Measurements from ENCODE around the gene RSPO3. TPM values are rescaled to one million over a fixed set of nuclear protein-coding genes. Genes with fewer than 3 reads are reported as not detected.
"Not testable (repeated sequence)": the region's sequence is repeated elsewhere in the genome, so short reads cannot be mapped to it uniquely, and the experiment has no call there.

Gene RSPO3
- total and polyA plus RNA-seq, 11 donors: 0.15 to 2.1 (median 0.37) TPM; not detected in 1

DNA sequence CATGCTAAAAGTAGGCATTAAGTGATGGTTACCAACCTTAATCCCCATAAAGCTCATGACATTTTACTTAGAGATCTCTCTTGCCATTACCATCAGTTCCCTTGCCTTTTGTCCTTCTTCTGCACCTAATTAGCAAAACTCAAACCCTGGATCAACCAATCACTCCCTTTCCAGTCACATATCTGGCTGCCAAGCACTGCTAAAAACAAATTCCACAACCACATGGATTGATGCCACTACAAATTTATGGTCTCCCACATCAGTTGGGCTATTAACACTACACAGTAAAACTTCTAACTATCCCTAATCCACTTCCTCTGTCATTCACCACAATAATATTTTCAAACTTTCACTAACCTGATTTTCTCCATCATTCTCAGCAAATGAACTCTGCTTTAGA lies 93.9 kb downstream of the RSPO3 start:
- Histone ChIP-seq H3K4me1 (peaks cover 0 to 4% (median 0%) of the 10 kb centered on the region in 12 donors), H3K4me3 (no peak overlapping the region), H3K27me3 (no peaks in the 10 kb centered on the region), H3K27ac (no peak overlapping the region), H3K36me3 (no peaks in the 10 kb centered on the region), H3K9me3 (no peaks in the 10 kb centered on the region)
- no peak for DNase-seq
- intact Hi-C loops (cut with DNase I): no loop called here
- TF ChIP-seq POLR2A (IDR thresholded peaks at IDR 0.05): no peak
- TF ChIP-seq, protein P1, sequence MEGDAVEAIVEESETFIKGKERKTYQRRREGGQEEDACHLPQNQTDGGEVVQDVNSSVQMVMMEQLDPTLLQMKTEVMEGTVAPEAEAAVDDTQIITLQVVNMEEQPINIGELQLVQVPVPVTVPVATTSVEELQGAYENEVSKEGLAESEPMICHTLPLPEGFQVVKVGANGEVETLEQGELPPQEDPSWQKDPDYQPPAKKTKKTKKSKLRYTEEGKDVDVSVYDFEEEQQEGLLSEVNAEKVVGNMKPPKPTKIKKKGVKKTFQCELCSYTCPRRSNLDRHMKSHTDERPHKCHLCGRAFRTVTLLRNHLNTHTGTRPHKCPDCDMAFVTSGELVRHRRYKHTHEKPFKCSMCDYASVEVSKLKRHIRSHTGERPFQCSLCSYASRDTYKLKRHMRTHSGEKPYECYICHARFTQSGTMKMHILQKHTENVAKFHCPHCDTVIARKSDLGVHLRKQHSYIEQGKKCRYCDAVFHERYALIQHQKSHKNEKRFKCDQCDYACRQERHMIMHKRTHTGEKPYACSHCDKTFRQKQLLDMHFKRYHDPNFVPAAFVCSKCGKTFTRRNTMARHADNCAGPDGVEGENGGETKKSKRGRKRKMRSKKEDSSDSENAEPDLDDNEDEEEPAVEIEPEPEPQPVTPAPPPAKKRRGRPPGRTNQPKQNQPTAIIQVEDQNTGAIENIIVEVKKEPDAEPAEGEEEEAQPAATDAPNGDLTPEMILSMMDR (IDR thresholded peaks at IDR 0.05): no peak
- no peak for ATAC-seq

DNA sequence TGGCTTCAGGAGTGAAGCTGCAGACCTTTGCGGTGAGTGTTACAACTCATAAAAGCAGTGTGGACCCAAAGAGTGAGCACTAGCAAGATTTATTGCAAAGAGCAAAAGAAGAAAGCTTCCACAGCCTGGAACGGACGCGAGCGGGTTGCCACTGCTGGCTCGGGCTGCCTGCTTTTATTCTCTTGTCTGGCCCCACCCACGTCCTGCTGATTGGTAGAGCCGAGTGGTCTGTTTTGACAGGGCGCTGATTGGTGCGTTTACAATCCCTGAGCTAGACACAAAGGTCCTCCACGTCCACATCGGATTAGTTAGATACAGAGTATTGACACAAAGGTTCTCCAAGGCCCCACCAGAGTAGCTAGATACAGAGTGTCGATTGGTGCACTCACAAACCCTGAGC lies 95.6 kb downstream of the RSPO3 start:
- H3K36me3 ChIP-seq; ATAC-seq; intact Hi-C loops (cut with DNase I); H3K4me3 ChIP-seq; H3K27me3 ChIP-seq; H3K27ac ChIP-seq; H3K4me1 ChIP-seq; H3K9me3 ChIP-seq; DNase-seq: not testable (repeated sequence)
- 93 to 95% (median 93%) methylated on average over 8 to 13 of the region's 13 CpGs for WGBS, 4 donors

DNA sequence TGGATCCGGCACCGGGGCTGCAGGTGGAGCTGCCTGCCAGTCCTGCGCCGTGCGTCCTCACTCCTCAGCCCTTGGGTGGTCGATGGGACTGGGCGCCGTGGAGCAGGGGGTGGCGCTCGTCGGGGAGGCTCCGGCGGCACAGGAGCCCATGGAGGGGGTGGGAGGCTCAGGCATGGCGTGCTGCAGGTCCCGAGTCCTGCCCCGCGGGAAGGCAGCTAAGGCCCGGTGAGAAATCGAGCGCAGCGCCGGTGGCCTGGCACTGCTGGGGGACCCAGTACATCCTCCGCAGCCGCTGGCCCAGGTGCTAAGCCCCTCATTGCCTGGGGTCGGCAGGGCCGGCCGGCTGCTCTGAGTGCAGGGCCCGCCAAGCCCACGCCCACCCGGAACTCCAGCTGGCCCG lies 96.1 kb downstream of the RSPO3 start:
- H3K27me3 ChIP-seq; ATAC-seq; H3K36me3 ChIP-seq; intact Hi-C loops (cut with DNase I); H3K9me3 ChIP-seq; H3K4me1 ChIP-seq; H3K4me3 ChIP-seq; H3K27ac ChIP-seq; DNase-seq: not testable (repeated sequence)
- WGBS, 4 donors: 81 to 93% (median 91%) methylated on average over 6 to 31 of the region's 31 CpGs

DNA sequence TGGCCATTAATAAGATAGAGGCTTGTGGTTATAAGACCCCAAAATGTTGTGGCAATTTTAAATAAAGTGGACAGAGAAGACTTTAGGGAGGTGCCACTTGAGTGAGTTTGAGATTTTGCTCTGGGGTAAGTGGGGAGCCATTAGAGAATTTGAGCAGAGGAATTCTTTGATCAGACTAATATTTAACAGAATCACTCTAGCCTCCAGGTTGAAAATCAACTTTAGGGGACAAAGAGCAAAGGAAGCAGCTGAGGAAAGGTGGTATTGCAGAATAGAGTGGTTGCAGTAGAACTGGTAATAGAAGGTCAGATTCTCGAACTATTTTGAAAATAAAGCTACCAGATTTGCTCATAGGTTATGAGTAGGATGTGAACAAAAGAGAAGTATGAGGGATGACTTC lies 97.5 kb downstream of the RSPO3 start:
- TF ChIP-seq POLR2A (IDR thresholded peaks at IDR 0.05): no peak
- H3K4me1 ChIP-seq: peaks cover 0 to 9% (median 0%) of the 10 kb centered on the region in 12 donors
- no peak overlapping the region for H3K4me3 ChIP-seq
- no peaks in the 10 kb centered on the region for H3K27me3 ChIP-seq
- no peaks in the 10 kb centered on the region for H3K36me3 ChIP-seq
- ATAC-seq (no peak), DNase-seq (no peak)
- 86 to 88% (median 88%) methylated on average over 1 of the region's 1 CpG for WGBS, 4 donors
- no peak overlapping the region for H3K27ac ChIP-seq
- H3K9me3 ChIP-seq: no peaks in the 10 kb centered on the region
- intact Hi-C loops (cut with DNase I): no loop called here

DNA sequence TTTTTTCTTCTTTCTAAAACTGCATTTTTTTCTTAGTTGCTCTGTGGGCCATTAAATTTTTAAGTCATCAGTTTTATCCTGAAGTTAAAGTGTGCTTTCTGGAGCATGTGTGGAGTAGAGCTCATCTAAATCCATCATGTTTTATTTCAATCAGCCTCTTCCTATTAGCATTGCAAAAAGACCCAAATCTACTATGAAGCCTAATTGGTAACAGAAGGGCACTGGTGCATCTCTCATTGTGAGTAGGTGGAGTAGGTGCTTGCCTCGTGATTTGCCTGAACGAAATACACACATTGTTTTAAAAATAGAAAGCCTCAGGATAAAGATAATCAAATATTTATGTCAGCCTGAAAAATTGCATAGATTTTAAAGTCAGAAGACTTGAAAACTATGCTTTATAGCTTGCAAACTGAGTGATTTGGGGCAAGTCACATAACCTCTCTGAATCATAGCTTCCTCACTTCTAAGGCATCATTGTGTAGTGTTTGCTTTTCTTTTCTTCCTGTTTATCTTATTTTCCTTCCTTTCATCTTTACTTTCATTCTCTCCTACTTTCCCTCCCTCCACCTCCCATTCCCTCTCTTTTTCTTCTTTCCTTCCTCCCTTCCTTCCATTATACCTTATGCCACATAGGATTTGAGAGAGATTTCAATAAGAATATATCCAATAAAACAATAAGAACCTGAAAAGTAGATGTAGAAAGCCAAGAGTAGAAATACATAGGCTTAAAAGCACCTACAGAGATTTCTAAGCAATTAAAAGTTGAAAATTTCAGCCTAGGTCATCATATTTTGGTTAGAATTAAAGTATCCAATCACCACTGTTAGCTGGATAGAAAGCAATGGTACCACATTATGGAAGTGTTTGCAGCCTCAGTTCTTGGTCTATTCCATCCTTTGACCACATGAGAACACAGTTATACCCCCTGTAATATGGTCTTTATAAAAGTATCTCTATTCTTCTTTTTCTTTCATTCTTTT lies 98.6 kb downstream of the RSPO3 start:
- Histone ChIP-seq H3K9me3 (no peaks in the 10 kb centered on the region), H3K27me3 (no peaks in the 10 kb centered on the region), H3K27ac (no peak overlapping the region), H3K4me3 (no peak overlapping the region), H3K36me3 (no peaks in the 10 kb centered on the region), H3K4me1 (peaks cover 0 to 18% (median 0%) of the 10 kb centered on the region in 12 donors)
- intact Hi-C loops (cut with DNase I): no loop called here
- WGBS, 4 donors: 47 to 65% (median 50%) methylated on average over 2 of the region's 2 CpGs
- TF ChIP-seq, protein P1 (IDR thresholded peaks at IDR 0.05): no peak
- no peak for TF ChIP-seq POLR2A (IDR thresholded peaks at IDR 0.05)
- no peak for DNase-seq
- no peak for ATAC-seq
